HG03442 (cell line): ENCODE results near the gene PRMT5.

Experiments used
- ATAC-seq: cut with Tn5 transposase; IDR thresholded peaks from one replicate; pipeline ENCODE4 v1.9.1; 2021; ENCODE audit warnings: mild to moderate bottlenecking, moderate library complexity; ENCODE audit not compliant: unreplicated experiment

The PRMT5 gene

DNA sequence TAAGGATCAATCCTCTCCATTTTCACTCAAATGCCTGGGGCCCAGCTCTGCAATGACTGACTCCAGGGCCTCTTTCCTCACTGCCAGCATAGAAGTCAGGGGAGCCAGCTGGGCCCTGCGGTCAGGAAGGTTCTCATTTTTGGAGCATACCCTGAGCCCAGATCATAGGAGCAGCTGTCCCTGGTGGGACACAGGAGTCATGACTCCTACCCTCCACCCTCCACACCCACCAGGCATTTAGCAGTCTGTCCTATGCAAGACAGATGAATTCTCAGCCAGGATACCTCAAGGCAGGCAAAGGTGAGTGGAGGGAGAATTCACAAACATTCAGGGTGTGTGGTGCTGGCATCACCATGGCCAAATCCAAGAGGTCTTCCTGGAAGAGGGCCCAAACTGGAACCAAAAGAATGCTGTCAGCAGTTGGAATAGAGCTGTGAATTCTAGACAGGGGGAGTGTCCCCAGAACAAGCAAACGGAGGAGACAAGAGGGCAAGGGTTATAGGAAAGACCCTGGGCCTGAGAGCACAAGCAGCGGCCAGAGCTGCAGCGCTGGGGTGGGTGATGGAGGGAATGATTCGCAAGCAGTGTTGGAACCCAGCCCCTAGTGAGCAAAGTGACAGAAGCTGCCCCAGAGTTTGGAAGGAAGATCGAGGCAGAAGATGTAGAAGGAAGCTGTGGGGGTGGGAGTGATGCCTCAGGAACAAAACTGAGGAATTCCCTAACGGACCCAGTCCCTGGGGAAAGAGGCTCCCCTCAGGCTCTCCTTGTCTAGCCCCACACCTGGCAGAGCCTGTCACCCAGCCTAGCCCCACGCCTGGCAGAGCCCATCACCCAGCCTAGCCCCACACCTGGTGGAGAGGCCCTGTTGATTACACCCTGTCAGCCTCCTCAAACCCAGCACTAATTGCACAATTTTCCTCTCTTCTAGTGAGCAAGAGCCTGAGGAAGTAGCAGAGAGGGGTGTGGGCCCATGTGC is 50.6 kb downstream of the PRMT5 start:
- ATAC-seq: no peak

DNA sequence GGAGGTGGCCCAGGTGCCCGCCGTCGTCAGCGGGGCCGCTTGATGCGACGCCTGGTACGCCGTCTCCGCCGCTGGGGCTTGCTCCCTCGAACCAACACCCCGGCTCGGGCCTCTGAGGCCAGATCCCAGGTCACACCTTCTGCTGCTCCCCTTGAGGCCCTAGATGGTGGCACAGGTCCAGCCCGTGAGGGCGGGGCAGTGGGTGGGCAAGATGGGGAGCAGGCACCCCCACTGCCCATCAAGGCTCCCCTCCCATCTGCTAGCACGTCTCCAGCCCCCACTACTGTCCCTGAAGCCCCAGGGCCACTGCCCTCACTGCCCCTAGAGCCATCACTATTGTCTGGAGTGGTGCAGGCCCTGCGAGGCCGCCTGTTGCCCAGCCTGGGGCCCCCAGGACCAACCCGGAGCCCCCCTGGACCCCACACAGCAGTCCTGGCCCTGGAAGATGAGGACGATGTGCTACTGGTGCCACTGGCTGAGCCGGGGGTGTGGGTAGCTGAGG is 52.1 kb downstream of the PRMT5 start:
- ATAC-seq: no peak

DNA sequence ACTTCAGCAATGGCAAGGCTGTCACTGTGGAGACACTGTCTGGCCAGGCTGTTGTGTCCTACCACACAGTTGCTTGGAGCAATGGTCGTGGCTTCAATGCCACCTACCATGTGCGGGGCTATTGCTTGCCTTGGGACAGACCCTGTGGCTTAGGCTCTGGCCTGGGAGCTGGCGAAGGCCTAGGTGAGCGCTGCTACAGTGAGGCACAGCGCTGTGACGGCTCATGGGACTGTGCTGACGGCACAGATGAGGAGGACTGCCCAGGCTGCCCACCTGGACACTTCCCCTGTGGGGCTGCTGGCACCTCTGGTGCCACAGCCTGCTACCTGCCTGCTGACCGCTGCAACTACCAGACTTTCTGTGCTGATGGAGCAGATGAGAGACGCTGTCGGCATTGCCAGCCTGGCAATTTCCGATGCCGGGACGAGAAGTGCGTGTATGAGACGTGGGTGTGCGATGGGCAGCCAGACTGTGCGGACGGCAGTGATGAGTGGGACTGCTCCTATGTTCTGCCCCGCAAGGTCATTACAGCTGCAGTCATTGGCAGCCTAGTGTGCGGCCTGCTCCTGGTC is 53.3 kb downstream of the PRMT5 start:
- no peak for ATAC-seq

DNA sequence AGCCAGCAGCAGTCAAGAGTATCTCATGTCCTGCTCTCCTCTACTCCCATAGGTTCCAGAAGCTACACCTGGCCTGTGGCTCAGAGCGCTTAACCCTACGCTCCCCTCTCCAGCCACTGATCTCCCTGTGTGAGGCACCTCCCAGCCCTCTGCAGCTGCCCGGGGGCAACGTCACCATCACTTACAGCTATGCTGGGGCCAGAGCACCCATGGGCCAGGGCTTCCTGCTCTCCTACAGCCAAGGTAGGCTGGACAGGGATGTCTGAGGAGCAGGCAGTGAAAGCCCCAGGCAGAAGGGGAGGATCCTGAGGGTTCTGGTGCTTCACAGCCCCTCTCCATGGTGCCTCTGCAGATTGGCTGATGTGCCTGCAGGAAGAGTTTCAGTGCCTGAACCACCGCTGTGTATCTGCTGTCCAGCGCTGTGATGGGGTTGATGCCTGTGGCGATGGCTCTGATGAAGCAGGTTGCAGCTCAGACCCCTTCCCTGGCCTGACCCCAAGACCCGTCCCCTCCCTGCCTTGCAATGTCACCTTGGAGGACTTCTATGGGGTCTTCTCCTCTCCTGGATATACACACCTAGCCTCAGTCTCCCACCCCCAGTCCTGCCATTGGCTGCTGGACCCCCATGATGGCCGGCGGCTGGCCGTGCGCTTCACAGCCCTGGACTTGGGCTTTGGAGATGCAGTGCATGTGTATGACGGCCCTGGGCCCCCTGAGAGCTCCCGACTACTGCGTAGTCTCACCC is 54.0 kb downstream of the PRMT5 start:
- no peak for ATAC-seq

DNA sequence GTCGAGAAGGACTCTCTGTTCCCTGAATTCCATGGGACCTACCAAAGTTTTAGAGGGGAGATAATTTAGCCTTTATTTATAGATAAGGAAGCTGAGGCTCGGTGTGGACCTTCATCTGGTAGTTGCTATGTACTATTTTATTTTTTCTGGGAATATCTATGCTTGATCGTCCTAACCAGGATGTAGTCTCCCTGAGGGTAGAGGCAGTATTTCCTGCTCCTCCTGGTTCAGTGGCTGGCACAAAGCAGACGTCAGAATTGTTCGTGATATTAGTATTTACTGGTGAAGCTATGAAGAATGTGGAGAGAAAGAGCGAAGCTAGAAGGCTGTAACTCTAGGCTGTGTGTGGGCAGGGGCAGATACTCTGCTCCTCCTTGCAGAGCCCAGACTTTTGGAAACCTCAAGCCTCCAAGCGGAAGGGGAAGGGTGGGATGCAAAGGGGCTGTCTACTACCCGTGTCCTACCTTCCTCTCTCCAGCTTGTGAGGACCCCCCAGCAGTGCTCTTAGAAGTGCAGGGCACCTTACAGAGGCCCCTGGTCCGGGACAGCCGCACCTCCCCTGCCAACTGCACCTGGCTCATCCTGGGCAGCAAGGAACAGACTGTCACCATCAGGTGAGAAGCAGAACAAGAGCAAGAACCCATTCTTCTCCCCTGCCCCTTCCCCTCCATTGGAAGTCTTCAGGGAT is 56.2 kb downstream of the PRMT5 start:
- ATAC-seq: no peak

DNA sequence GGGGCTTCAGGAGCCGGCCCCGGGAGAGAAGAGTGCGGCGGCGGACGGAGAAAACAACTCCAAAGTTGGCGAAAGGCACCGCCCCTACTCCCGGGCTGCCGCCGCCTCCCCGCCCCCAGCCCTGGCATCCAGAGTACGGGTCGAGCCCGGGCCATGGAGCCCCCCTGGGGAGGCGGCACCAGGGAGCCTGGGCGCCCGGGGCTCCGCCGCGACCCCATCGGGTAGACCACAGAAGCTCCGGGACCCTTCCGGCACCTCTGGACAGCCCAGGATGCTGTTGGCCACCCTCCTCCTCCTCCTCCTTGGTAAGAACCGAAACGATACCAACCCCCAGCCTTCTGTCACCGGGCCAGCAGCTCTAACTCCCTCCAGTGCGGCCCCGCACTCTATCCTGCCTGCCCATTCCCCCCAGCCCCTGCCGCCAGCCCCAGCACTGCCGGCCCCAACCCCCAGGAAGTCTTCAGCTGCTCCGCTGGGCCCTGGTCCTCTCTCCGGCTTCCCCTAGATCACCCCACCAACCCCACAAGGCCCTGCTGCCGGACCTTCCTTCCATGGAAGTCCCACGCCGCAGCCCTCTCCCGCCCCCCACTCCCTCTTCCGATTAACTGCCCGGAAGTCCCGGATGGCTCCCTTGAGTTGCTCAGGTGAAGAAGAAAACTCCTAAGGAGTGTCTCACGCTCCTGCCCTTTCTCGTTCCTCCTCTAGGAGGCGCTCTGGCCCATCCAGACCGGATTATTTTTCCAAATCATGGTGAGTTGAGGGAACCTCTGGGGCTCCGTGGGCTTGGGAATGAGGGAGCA is 56.9 kb downstream of the PRMT5 start:
- peak; percentile 19 for ATAC-seq

DNA sequence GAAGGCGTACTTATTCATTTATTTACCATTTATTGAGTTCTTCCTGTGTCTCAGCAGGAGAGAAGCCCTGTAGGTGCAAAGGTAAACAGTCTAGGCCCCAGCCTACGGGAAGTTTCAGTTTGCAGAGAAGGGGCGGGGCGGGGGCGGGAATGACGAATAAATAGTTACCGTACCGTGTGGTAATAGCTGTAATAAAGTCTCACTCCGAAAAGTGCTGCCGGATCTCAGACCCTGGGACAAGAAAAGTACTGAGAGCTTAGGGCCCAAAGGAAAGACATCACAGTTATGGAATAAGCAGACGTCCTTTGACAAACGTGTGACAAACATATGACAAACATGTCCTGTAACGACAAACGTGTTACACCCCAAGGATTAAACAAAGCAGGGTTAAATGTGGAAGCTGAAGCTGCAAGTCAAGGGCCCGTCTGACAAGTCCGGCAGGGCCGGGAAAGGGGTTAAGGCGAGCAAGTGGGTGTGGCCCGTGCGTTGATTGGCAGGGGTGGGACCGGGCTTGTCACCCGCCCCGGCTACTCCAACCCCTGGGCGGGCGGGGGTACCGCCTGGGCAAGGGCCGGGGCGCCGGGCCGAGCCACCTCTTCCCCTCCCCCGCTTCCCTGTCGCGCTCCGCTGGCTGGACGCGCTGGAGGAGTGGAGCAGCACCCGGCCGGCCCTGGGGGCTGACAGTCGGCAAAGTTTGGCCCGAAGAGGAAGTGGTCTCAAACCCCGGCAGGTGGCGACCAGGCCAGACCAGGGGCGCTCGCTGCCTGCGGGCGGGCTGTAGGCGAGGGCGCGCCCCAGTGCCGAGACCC is 57.7 kb downstream of the PRMT5 start, which contains the start of gene LRP10:
Gene LRP10, plus strand, starts transcription at position 517 of the 809 bp plus-strand sequence. CDS start 564 bp downstream, outside the sequence.
- peak; percentile 75 for ATAC-seq

DNA sequence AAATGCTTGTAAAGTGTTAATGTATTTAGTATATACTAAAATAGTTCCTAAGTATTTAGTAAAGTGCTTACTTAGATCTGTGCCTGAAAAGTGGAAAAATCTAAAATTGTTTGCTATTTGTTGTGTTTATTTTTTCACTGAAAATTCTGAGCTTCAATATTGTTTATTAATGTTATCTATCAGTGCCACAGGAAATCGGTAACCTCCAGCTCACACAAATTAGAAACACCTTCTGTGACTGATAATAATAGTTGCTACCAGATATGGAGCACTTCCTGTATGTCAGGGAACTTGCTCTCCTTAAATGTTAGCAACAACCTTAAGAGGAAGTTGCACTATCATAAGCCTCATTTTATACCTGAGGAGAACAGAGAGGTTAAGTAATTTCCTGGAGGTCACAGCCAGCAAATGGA is 58.4 kb downstream of the PRMT5 start:
- ATAC-seq: peak; percentile 39
